ENCODE measurements around the gene ABLIM3. TPM values are rescaled to one million over a fixed set of nuclear protein-coding genes. Genes with fewer than 3 reads are reported as not detected.

Gene ABLIM3
- total RNA-seq, 4 donors from 2014 or later = 14.8 to 50.7 (median 25.4) TPM

DNA sequence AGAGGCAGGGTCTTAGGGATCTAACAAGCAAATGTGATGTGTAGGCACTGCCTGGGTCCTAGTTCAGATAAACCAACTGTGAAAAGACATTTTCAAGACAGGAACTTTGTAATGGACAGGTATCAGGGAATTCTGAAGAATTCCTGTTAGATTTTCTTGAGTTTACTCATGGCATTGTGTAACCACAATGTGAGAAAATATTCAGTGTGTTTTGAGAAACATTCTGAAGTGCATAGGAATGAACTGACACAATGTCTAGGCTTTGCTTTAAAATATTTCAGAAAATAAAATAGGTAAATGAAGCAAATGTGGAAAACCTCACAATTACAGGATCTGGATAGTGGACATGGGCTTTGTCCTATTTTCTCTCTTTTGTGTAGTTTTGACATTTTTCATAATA is 115.2 kb downstream of the ABLIM3 start:
- TF ChIP-seq EP300 (IDR thresholded peaks at IDR 0.05) (no peak), POLR2AphosphoS5 (IDR thresholded peaks at IDR 0.05) (no peak), POLR2A (IDR thresholded peaks at IDR 0.05) (no peak)
- TF ChIP-seq, protein P1, sequence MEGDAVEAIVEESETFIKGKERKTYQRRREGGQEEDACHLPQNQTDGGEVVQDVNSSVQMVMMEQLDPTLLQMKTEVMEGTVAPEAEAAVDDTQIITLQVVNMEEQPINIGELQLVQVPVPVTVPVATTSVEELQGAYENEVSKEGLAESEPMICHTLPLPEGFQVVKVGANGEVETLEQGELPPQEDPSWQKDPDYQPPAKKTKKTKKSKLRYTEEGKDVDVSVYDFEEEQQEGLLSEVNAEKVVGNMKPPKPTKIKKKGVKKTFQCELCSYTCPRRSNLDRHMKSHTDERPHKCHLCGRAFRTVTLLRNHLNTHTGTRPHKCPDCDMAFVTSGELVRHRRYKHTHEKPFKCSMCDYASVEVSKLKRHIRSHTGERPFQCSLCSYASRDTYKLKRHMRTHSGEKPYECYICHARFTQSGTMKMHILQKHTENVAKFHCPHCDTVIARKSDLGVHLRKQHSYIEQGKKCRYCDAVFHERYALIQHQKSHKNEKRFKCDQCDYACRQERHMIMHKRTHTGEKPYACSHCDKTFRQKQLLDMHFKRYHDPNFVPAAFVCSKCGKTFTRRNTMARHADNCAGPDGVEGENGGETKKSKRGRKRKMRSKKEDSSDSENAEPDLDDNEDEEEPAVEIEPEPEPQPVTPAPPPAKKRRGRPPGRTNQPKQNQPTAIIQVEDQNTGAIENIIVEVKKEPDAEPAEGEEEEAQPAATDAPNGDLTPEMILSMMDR (IDR thresholded peaks at IDR 0.05) = no peak
- Histone ChIP-seq H3K9me3 (no peaks in the 10 kb centered on the region), H3K27ac (no peak overlapping the region), H3K27me3 (no peaks in the 10 kb centered on the region), H3K36me3 (peaks cover 0 to 52% of the 10 kb centered on the region in 2 donors), H3K4me1 (no peaks in the 10 kb centered on the region), H3K4me3 (no peak overlapping the region)
- no peak for ATAC-seq

DNA sequence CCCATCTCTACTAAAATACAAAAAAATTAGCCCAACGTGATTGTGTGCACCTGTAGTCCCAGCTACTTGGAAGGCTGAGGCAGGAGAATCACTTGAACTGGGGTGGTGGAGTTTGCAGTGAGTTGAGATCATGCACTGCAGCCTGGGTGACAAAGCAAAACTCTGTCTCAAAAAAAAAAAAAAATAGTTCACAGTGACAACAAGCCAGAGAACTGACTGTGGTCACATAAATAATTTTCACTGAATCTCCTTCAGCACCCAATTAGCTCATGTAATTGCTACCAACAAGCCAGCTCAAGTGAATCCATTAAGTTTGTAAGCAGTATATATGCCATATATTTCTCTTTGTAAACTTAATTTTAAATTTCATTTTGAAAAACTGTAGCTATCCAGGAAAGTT is 115.8 kb downstream of the ABLIM3 start:
- Histone ChIP-seq H3K27me3 (no peaks in the 10 kb centered on the region), H3K27ac (no peak overlapping the region), H3K4me1 (no peaks in the 10 kb centered on the region), H3K4me3 (no peak overlapping the region), H3K9me3 (no peaks in the 10 kb centered on the region), H3K36me3 (peaks cover 0 to 45% of the 10 kb centered on the region in 2 donors)
- no peak for TF ChIP-seq POLR2A (IDR thresholded peaks at IDR 0.05)
- TF ChIP-seq, protein P1 (IDR thresholded peaks at IDR 0.05) = no peak
- no peak for TF ChIP-seq POLR2AphosphoS5 (IDR thresholded peaks at IDR 0.05)
- no peak for TF ChIP-seq EP300 (IDR thresholded peaks at IDR 0.05)
- 40 to 50% methylated on average over 1 of the region's 1 CpG for WGBS, 2 donors (ENCODE audit: low coverage in 1 of 2)
- ATAC-seq = no peak

DNA sequence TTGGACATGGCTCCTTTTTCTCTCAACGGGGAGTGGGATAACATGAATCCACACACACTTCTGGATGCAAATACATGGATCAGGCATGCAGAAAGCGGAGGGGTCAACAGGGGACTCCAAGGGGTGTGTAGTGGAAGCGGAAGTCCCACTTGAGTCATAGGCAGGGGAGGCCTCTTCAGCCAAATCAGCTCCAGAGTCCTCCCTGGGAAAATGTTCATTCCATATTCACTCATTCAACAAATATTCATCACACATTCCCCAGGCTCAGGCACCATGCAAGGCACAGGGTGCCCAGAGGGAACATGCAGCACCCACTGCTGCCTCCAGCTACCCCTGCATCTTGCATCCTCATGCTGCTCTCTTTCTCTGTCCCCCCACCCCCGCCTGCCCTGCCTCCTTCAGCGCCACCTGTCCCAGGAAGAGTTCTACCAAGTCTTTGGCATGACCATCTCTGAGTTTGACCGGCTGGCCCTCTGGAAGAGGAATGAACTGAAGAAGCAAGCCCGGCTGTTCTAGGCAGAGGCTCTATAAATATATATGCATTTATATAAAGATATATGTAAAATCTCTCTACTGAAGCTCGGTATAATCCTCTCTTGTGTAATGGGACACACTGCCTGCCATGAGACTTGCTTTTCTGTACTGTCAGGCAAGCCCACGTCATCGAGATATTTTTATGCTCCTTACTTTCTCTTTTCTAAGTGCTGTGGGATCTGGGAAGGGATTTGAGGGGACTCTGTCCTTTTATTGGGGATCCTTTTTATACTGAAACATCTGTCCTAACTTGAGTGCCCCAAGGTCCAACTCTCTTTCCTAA is 116.8 kb downstream of the ABLIM3 start:
- no peaks in the 10 kb centered on the region for H3K4me1 ChIP-seq
- H3K4me3 ChIP-seq = no peak overlapping the region
- H3K36me3 ChIP-seq = peaks cover 0 to 35% of the 10 kb centered on the region in 2 donors
- no peaks in the 10 kb centered on the region for H3K27me3 ChIP-seq
- H3K27ac ChIP-seq = no peak overlapping the region
- no peak for ATAC-seq
- no peaks in the 10 kb centered on the region for H3K9me3 ChIP-seq
- WGBS, 2 donors (ENCODE audit: low coverage in 1 of 2) = 73 to 91% methylated on average over 6 to 7 of the region's 10 CpGs
- TF ChIP-seq, protein P1 (IDR thresholded peaks at IDR 0.05) = no peak
- TF ChIP-seq POLR2A (IDR thresholded peaks at IDR 0.05) (no peak), EP300 (IDR thresholded peaks at IDR 0.05) (no peak), POLR2AphosphoS5 (IDR thresholded peaks at IDR 0.05) (no peak)

DNA sequence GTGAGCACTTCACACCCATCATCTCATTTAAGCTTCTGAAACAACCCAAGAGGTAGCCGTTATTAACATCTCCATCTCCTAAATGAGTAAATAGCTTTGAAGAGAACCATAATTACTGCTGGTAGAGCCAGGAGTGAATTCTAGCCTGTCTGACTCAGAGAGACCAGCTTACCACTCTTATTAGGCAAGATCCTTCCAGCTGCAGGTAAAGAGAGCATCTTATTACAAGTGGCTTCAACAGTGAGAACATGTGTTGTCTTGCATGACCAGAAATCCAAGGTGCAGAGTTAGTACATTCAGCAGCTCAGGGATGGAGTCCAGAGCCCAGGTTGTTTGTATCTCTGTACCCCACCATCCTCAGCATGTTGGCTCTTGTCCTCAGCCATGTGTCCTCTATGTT is 119.5 kb downstream of the ABLIM3 start:
- Histone ChIP-seq H3K27ac (no peak overlapping the region), H3K36me3 (peaks cover 0 to 17% of the 10 kb centered on the region in 2 donors), H3K4me3 (no peak overlapping the region), H3K27me3 (peaks cover 5% of the 10 kb centered on the region), H3K9me3 (no peaks in the 10 kb centered on the region), H3K4me1 (peaks cover 0 to 4% (median 0%) of the 10 kb centered on the region in 3 donors)
- no peak for TF ChIP-seq EP300 (IDR thresholded peaks at IDR 0.05)
- TF ChIP-seq, protein P1 (IDR thresholded peaks at IDR 0.05) = no peak
- TF ChIP-seq POLR2AphosphoS5 (IDR thresholded peaks at IDR 0.05) = no peak
- no peak for TF ChIP-seq POLR2A (IDR thresholded peaks at IDR 0.05)
- no peak for ATAC-seq
- WGBS, 2 donors (ENCODE audit: low coverage in 1 of 2) = 93% methylated on average over 1 of the region's 1 CpG; no CpG with 5 or more reads in 1 of the 2 donors

DNA sequence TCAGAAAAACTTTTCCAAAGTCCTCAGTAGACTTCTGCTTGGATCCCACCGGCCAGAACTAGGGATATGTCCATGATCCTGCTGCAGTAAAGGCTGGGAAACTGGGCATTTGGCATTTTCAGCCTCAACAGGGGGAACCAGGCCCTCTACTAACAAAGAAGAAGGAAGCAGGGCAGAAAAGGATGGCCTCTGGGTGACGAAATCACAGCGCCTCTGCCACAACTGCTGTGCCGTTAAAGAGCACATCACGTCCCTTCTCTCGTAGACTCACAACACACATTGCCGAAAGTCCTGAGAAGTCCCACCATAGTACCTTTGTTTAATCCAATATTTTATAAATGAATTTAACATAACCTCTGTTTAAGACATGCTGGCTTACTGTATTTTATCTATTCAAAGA is 120.0 kb downstream of the ABLIM3 start:
- H3K27me3 ChIP-seq = peaks cover 5% of the 10 kb centered on the region
- WGBS, 2 donors (ENCODE audit: low coverage in 1 of 2) = 64 to 68% methylated on average over 6 of the region's 7 CpGs
- TF ChIP-seq POLR2A (IDR thresholded peaks at IDR 0.05) (no peak), EP300 (IDR thresholded peaks at IDR 0.05) (no peak), POLR2AphosphoS5 (IDR thresholded peaks at IDR 0.05) (no peak)
- TF ChIP-seq, protein P1 (IDR thresholded peaks at IDR 0.05) = no peak
- ATAC-seq = no peak
- H3K36me3 ChIP-seq = peaks cover 0 to 14% of the 10 kb centered on the region in 2 donors
- H3K9me3 ChIP-seq = no peaks in the 10 kb centered on the region
- H3K4me3 ChIP-seq = no peak overlapping the region
- no peak overlapping the region for H3K27ac ChIP-seq
- H3K4me1 ChIP-seq = peaks cover 0 to 7% (median 0%) of the 10 kb centered on the region in 3 donors

All from gastroesophageal sphincter (tissue), 4 donors.